Uterus (tissue), 4 donors: ENCODE results near the gene FKBP5. TPM values are rescaled to one million over a fixed set of nuclear protein-coding genes. Genes with fewer than 3 reads are reported as not detected.

Source experiments
- DNase-seq, 2 donors: peaks; one replicate each; pipeline ENCODE4 v3.0.0-alpha.2; 2019 to 2020
- H3K27ac ChIP-seq, 2 donors: fragments of 200-600 bp; sonication (generic); 1 replicate in 1 of 2; 2 replicates in 1 of 2; pipeline ENCODE4 v1.5.1; 2016 to 2018
- H3K27me3 ChIP-seq, 2 donors: fragments of 200-600 bp; sonication (generic); one replicate each; pipeline ENCODE4 v1.5.1; 2018 to 2019; ENCODE audit warnings: control low read depth in 1 of 2
- H3K36me3 ChIP-seq, 2 donors: fragments of 200-600 bp; sonication (generic); one replicate each; pipeline ENCODE4 v1.5.1; 2019; ENCODE audit warnings: control low read depth in 1 of 2
- H3K4me1 ChIP-seq, 2 donors: fragments of 200-600 bp; sonication (generic); one replicate each; pipeline ENCODE4 v1.5.1; 2018 to 2019; ENCODE audit warnings: control low read depth in 1 of 2
- H3K4me3 ChIP-seq, 2 donors: fragments of 200-600 bp; sonication (generic); 1 replicate in 1 of 2; 2 replicates in 1 of 2; pipeline ENCODE4 v1.5.1; 2018 to 2019; ENCODE audit warnings: mild to moderate bottlenecking in 1 of 2
- H3K9me3 ChIP-seq, 2 donors: fragments of 200-600 bp; sonication (generic); one replicate each; pipeline ENCODE4 v1.5.1; 2019; ENCODE audit warnings: control low read depth in 1 of 2
- CTCF ChIP-seq, 4 experiments: fragments of 200-600 bp in 2 of 4; fragments of 450-650 bp in 2 of 4; sonication (generic) in 2 of 4; IDR thresholded peaks; one replicate each; pipeline ENCODE4 v1.5.1; 2016 to 2019; ENCODE audit warnings: antibody characterized with exemption in 4 of 4, mild to moderate bottlenecking in 2 of 4, moderate library complexity in 1 of 4
- POLR2A ChIP-seq, 2 donors: fragments of 450-650 bp; IDR thresholded peaks; one replicate each; pipeline ENCODE4 v1.6.1; 2016; ENCODE audit warnings: antibody characterized with exemption in 2 of 2, mild to moderate bottlenecking in 1 of 2, moderate library complexity in 1 of 2
- intact Hi-C: fragments of 100-400 bp; cut with DNase I; formaldehyde crosslinking; loops from one replicate; pipeline ENCODE4 v1.15.1; 2023; ENCODE audit warnings: low total_unique reads
- total RNA-seq, 4 donors: library from RNA; depleted of rRNA in 3 of 4; stranded (reverse); fragments of >200 nt in 3 of 4; gene quantifications; one replicate each; pipeline versions ENCODE4 v1.1.0 to v1.2.4, GENCODE V29; 2014 to 2023
- donor health status: DM: yes; HTN: yes; CAD: no.

The FKBP5 gene
- total RNA-seq, 4 donors from 2014 or later, result 35.1 to 197 (median 84.5) TPM

GRCh38 chr6:35713006-35713767 is 24.5 kb upstream of the FKBP5 start:
- H3K27ac ChIP-seq, result no peak overlapping the region
- TF ChIP-seq CTCF (IDR thresholded peaks at IDR 0.05) (no peak), POLR2A (IDR thresholded peaks at IDR 0.05) (no peak)
- no peak overlapping the region for H3K4me3 ChIP-seq
- H3K4me1 ChIP-seq, result no peaks in the 10 kb centered on the region
- H3K27me3 ChIP-seq, result no peaks in the 10 kb centered on the region
- no peaks in the 10 kb centered on the region for H3K9me3 ChIP-seq
- intact Hi-C loops, result no loop called here
- no peaks in the 10 kb centered on the region for H3K36me3 ChIP-seq
- no peak for DNase-seq

- Histone ChIP-seq H3K9me3 (no peaks in the 10 kb centered on the region), H3K36me3 (no peaks in the 10 kb centered on the region), H3K27ac (no peak overlapping the region), H3K4me1 (no peaks in the 10 kb centered on the region), H3K27me3 (no peaks in the 10 kb centered on the region), H3K4me3 (no peak overlapping the region)
- DNase-seq, result no peak
- no peak for TF ChIP-seq CTCF (IDR thresholded peaks at IDR 0.05)
- TF ChIP-seq POLR2A (IDR thresholded peaks at IDR 0.05), result no peak
- intact Hi-C loops, result no loop called here
These were observed 23.0 kb upstream of the FKBP5 start for GRCh38 chr6:35711731-35712130.

- Histone ChIP-seq H3K36me3 (no peaks in the 10 kb centered on the region), H3K4me1 (no peaks in the 10 kb centered on the region), H3K27me3 (no peaks in the 10 kb centered on the region), H3K27ac (no peak overlapping the region), H3K4me3 (no peak overlapping the region), H3K9me3 (no peaks in the 10 kb centered on the region)
- intact Hi-C loops, result no loop called here
- TF ChIP-seq CTCF (IDR thresholded peaks at IDR 0.05) (no peak), POLR2A (IDR thresholded peaks at IDR 0.05) (no peak)
- DNase-seq, result no peak
These were observed 21.6 kb upstream of the FKBP5 start for GRCh38 chr6:35710241-35710847.

DNA sequence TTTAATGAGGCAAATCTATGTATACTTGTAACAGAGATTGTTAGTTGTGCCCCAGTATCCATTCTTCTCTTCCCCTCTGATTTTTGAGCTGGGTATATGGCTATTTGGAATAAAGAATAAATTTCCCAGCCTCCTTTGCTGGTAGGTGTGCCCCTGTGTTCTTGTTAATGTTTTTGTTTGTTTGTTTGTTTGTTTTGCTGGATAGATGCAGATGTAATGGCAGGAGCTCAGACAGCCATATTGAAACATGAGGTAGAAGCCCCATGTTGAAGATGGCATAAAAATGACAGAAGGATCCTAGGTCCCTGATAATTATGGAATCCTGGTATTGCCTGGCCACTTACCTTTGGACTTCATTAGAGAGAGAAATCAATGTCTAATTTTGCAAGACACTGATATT is 19.9 kb upstream of the FKBP5 start:
- H3K36me3 ChIP-seq, result no peaks in the 10 kb centered on the region
- H3K27ac ChIP-seq, result no peak overlapping the region
- no peak for DNase-seq
- intact Hi-C loops, result no loop called here
- no peaks in the 10 kb centered on the region for H3K27me3 ChIP-seq
- TF ChIP-seq CTCF (IDR thresholded peaks at IDR 0.05) (no peak), POLR2A (IDR thresholded peaks at IDR 0.05) (no peak)
- no peaks in the 10 kb centered on the region for H3K4me1 ChIP-seq
- no peaks in the 10 kb centered on the region for H3K9me3 ChIP-seq
- no peak overlapping the region for H3K4me3 ChIP-seq

- H3K4me1 ChIP-seq, result no peaks in the 10 kb centered on the region
- no peaks in the 10 kb centered on the region for H3K9me3 ChIP-seq
- no peak for DNase-seq
- no peak overlapping the region for H3K27ac ChIP-seq
- TF ChIP-seq POLR2A (IDR thresholded peaks at IDR 0.05), result no peak
- no peak for TF ChIP-seq CTCF (IDR thresholded peaks at IDR 0.05)
- H3K27me3 ChIP-seq, result no peaks in the 10 kb centered on the region
- intact Hi-C loops, result no loop called here
- no peak overlapping the region for H3K4me3 ChIP-seq
- H3K36me3 ChIP-seq, result no peaks in the 10 kb centered on the region
These were observed 19.1 kb upstream of the FKBP5 start for GRCh38 chr6:35707714-35708407.
